H1 (cell line): ENCODE data around the gene TRPV4. TPM values are rescaled to one million over a fixed set of nuclear protein-coding genes. Genes with fewer than 3 reads are reported as not detected.
A peak's percentile ranks its signal among the peaks of the same experiment; 100 is the strongest.

Experiments used
- CTCF ChIA-PET: fragments of 300-600 bp; sonication (Branson Sonifier 250); formaldehyde crosslinking; loops from one replicate; lab custom pipeline; 2021; ENCODE audit not compliant: partially characterized antibody; lab: Charles Lee
- POLR2A ChIA-PET: fragments of 300-600 bp; sonication (Branson Sonifier 250); formaldehyde crosslinking; loops from one replicate; lab custom pipeline; 2021; ENCODE audit warnings: inconsistent platforms; ENCODE audit not compliant: partially characterized antibody; lab: Charles Lee
- DNase-seq, 2 experiments: peaks; one replicate each; pipeline versions ENCODE4 v3.0.0 to v3.0.0-alpha.2; 2010 to 2022; ENCODE audit warnings: low spot score in 2 of 2, low read depth in 1 of 2, mixed read lengths in 1 of 2
- FAIRE-seq: peaks from 2 replicates; lab custom pipeline; 2011; peaks lifted over from hg19 to GRCh38; lab: Jason Lieb, UNC
- H2AFZ ChIP-seq: 2 replicates; pipeline ENCODE4 v1.8.1; 2012; ENCODE audit warnings: low read length, inconsistent platforms
- H2AK5ac ChIP-seq: 2 replicates; pipeline ENCODE4 v1.6.1; 2013; ENCODE audit warnings: low read depth, low read length
- H2BK120ac ChIP-seq: replicated peaks from 2 replicates; pipeline ENCODE3; 2013; ENCODE audit warnings: low read depth, low read length, inconsistent platforms
- H2BK12ac ChIP-seq: 2 replicates; pipeline ENCODE4 v1.6.1; 2013; ENCODE audit warnings: low read depth, low read length
- H2BK15ac ChIP-seq: 2 replicates; pipeline ENCODE4 v1.6.1; 2013; ENCODE audit warnings: low read length
- H2BK20ac ChIP-seq: 2 replicates; pipeline ENCODE4 v1.6.1; 2013; ENCODE audit warnings: low read length
- H2BK5ac ChIP-seq: 2 replicates; pipeline ENCODE4 v1.6.1; 2013; ENCODE audit warnings: low read depth, low read length
- H3K14ac ChIP-seq: 2 replicates; pipeline ENCODE4 v1.6.1; 2013; ENCODE audit warnings: inconsistent platforms; ENCODE audit not compliant: insufficient read length
- H3K18ac ChIP-seq: 2 replicates; pipeline ENCODE4 v1.6.1; 2013; ENCODE audit warnings: low read length; ENCODE audit errors: extremely low read depth
- H3K23ac ChIP-seq: 2 replicates; pipeline ENCODE4 v1.6.1; 2013; ENCODE audit warnings: inconsistent platforms; ENCODE audit not compliant: insufficient read length
- H3K23me2 ChIP-seq: 2 replicates; pipeline ENCODE4 v1.6.1; 2013; ENCODE audit warnings: low read depth, low read length
- H3K27ac ChIP-seq: 2 replicates; pipeline ENCODE4 v1.6.1; 2011; ENCODE audit warnings: low read depth, low read length, inconsistent platforms
- H3K27me3 ChIP-seq, 4 experiments: replicated peaks in 1 of 4; 1 replicate in 1 of 4; 2 replicates in 3 of 4; pipeline versions ENCODE4 v1.6.1 to v1.8.1; 2011 to 2013; ENCODE audit warnings: low read length in 3 of 4, mild to moderate bottlenecking in 3 of 4, inconsistent platforms in 2 of 4, mixed read lengths in 2 of 4, moderate library complexity in 1 of 4; ENCODE audit not compliant: control insufficient read depth in 3 of 4, insufficient read depth in 3 of 4; ENCODE audit errors: extremely low read depth in 1 of 4
- H3K36me3 ChIP-seq, 4 experiments: 2 replicates each; pipeline versions ENCODE4 v1.6.1 to v1.8.1; 2011 to 2013; ENCODE audit warnings: mild to moderate bottlenecking in 4 of 4, low read length in 3 of 4, moderate library complexity in 2 of 4, control low read depth in 1 of 4, inconsistent platforms in 1 of 4; ENCODE audit not compliant: insufficient read depth in 4 of 4, control insufficient read depth in 2 of 4
- H3K4ac ChIP-seq: replicated peaks from 2 replicates; pipeline ENCODE3; 2013; ENCODE audit warnings: low read length, low read depth, mixed read lengths, inconsistent platforms; ENCODE audit not compliant: insufficient read length
- H3K4me1 ChIP-seq, 4 experiments: replicated peaks in 1 of 4; 1 replicate in 1 of 4; 2 replicates in 3 of 4; pipeline versions ENCODE4 v1.6.1 to v1.8.1; 2011 to 2013; ENCODE audit warnings: low read length in 3 of 4, inconsistent platforms in 2 of 4, mixed read lengths in 1 of 4; ENCODE audit not compliant: insufficient read depth in 4 of 4, control insufficient read depth in 3 of 4
- H3K4me2 ChIP-seq, 2 experiments: 2 replicates each; pipeline versions ENCODE4 v1.6.1 to v1.8.1; 2011 to 2013; ENCODE audit warnings: low read depth in 2 of 2, low read length in 2 of 2, control low read depth in 1 of 2, inconsistent platforms in 1 of 2, mild to moderate bottlenecking in 1 of 2; ENCODE audit not compliant: insufficient read depth in 1 of 2
- H3K4me3 ChIP-seq, 4 experiments: fragments of 200-600, 300-600 bp in 1 of 4; sonication (generic), shearing (Covaris generic), sonication (Bioruptor Twin) in 1 of 4; 2 replicates each; pipeline versions ENCODE4 v1.5.1 to v1.8.1; 2011 to 2016; ENCODE audit warnings: low read length in 4 of 4, low read depth in 3 of 4, control low read depth in 2 of 4, inconsistent platforms in 2 of 4, mild to moderate bottlenecking in 2 of 4, mixed read lengths in 1 of 4, moderate library complexity in 1 of 4; ENCODE audit not compliant: insufficient read depth in 2 of 4; ENCODE audit errors: extremely low read depth in 1 of 4
- H3K56ac ChIP-seq: replicated peaks from 2 replicates; pipeline ENCODE3; 2013; ENCODE audit warnings: low read depth, mild to moderate bottlenecking, mixed read lengths, low read length, inconsistent platforms; ENCODE audit not compliant: insufficient read length
- H3K79me1 ChIP-seq: 2 replicates; pipeline ENCODE4 v1.6.1; 2013; ENCODE audit warnings: low read depth, low read length, control low read depth
- H3K79me2 ChIP-seq, 2 experiments: 2 replicates each; pipeline versions ENCODE4 v1.6.1 to v1.8.1; 2012 to 2013; ENCODE audit warnings: low read length in 2 of 2, mild to moderate bottlenecking in 2 of 2, inconsistent platforms in 1 of 2; ENCODE audit not compliant: insufficient read depth in 2 of 2, control insufficient read depth in 1 of 2
- H3K9ac ChIP-seq, 4 experiments: replicated peaks in 1 of 4; 1 replicate in 1 of 4; 2 replicates in 3 of 4; pipeline versions ENCODE4 v1.6.1 to v1.8.1; 2011 to 2013; ENCODE audit warnings: low read depth in 3 of 4, low read length in 3 of 4, control low read depth in 2 of 4, mild to moderate bottlenecking in 2 of 4, moderate library complexity in 2 of 4, inconsistent platforms in 1 of 4; ENCODE audit errors: extremely low read depth in 1 of 4
- H3K9me3 ChIP-seq, 2 experiments: 2 replicates each; pipeline versions ENCODE4 v1.6.1 to v1.8.1; 2012 to 2013; ENCODE audit warnings: mild to moderate bottlenecking in 2 of 2, moderate library complexity in 2 of 2, control low read depth in 1 of 2, inconsistent platforms in 1 of 2, low read depth in 1 of 2, low read length in 1 of 2, mixed read lengths in 1 of 2; ENCODE audit not compliant: insufficient read depth in 2 of 2
- H4K20me1 ChIP-seq, 2 experiments: replicated peaks in 1 of 2; 2 replicates each; pipeline versions ENCODE3 to v1.8.1; 2011 to 2013; ENCODE audit warnings: inconsistent platforms in 2 of 2, low read length in 2 of 2, mild to moderate bottlenecking in 1 of 2; ENCODE audit not compliant: insufficient read depth in 2 of 2, control insufficient read depth in 1 of 2
- H4K5ac ChIP-seq: 2 replicates; pipeline ENCODE4 v1.6.1; 2013; ENCODE audit warnings: low read length, low read depth, mixed read lengths, inconsistent platforms; ENCODE audit not compliant: insufficient read length
- H4K8ac ChIP-seq: 2 replicates; pipeline ENCODE4 v1.8.0; 2013; ENCODE audit warnings: mild to moderate bottlenecking, moderate library complexity, low read length, inconsistent platforms; ENCODE audit not compliant: insufficient read depth; ENCODE audit errors: extremely low read depth
- H4K91ac ChIP-seq: replicated peaks from 2 replicates; pipeline ENCODE3; 2013; ENCODE audit warnings: low read length, mixed read lengths, inconsistent platforms; ENCODE audit not compliant: insufficient read length
- BCL11A ChIP-seq, 2 experiments: IDR thresholded peaks; one replicate each; pipeline ENCODE4 v1.6.1; 2011; ENCODE audit warnings: low read depth in 2 of 2, low read length in 2 of 2, mild to moderate bottlenecking in 2 of 2
- EP300 ChIP-seq, 2 experiments: IDR thresholded peaks; 1 replicate in 1 of 2; 2 replicates in 1 of 2; pipeline ENCODE4 v1.6.1; 2011 to 2012; ENCODE audit warnings: low read depth in 2 of 2, low read length in 2 of 2, mild to moderate bottlenecking in 2 of 2, borderline replicate concordance in 1 of 2, inconsistent platforms in 1 of 2, moderate library complexity in 1 of 2
- FOSL1 ChIP-seq: IDR thresholded peaks from 2 replicates; pipeline ENCODE4 v1.6.1; 2011; ENCODE audit warnings: mild to moderate bottlenecking, low read depth, low read length, moderate library complexity; ENCODE audit not compliant: insufficient read depth
- HDAC2 ChIP-seq, 2 experiments: fragments of 300-600 bp in 1 of 2; sonication (generic) in 1 of 2; IDR thresholded peaks; 2 replicates each; pipeline ENCODE4 v1.6.1; 2011 to 2012; ENCODE audit warnings: low read depth in 2 of 2, low read length in 2 of 2, mild to moderate bottlenecking in 2 of 2, moderate library complexity in 2 of 2, borderline replicate concordance in 1 of 2, inconsistent platforms in 1 of 2
- KDM5A ChIP-seq: fragments of 200-600 bp; IDR thresholded peaks from 2 replicates; pipeline ENCODE4 v1.7.1; 2012; ENCODE audit warnings: mild to moderate bottlenecking, low read length, inconsistent platforms, mixed read lengths
- NRF1 ChIP-seq: IDR thresholded peaks from 2 replicates; pipeline ENCODE4 v1.6.1; 2011; ENCODE audit warnings: mild to moderate bottlenecking, low read depth, low read length, improper control_type of control experiment
- POLR2A ChIP-seq, 2 experiments: IDR thresholded peaks; 1 replicate in 1 of 2; 2 replicates in 1 of 2; pipeline ENCODE4 v1.6.1; 2011; ENCODE audit warnings: low read depth in 2 of 2, low read length in 2 of 2, mild to moderate bottlenecking in 2 of 2; ENCODE audit errors: control extremely low read depth in 1 of 2
- POLR2AphosphoS5 ChIP-seq: IDR thresholded peaks from 2 replicates; pipeline ENCODE4 v1.6.1; 2011; ENCODE audit warnings: low read depth, low read length
- TBP ChIP-seq: IDR thresholded peaks from 2 replicates; pipeline ENCODE4 v1.6.1; 2011; ENCODE audit warnings: low read depth, low read length, improper control_type of control experiment
- WGBS, 2 experiments: shearing (Covaris generic) in 1 of 2; methylation state at CpG; one replicate each; pipeline versions ENCODE4 v1.1.6 to v1.1.7; 2013 to 2015; ENCODE audit warnings: low lambda C conversion rate in 2 of 2, mixed read lengths in 2 of 2, inconsistent platforms in 1 of 2, low coverage in 1 of 2, missing lambda C conversion rate in 1 of 2; ENCODE audit not compliant: insufficient replicate concordance in 2 of 2, insufficient coverage in 1 of 2, insufficient read length in 1 of 2; ENCODE audit errors: extremely low coverage in 1 of 2, missing lambda C conversion rate in 1 of 2; 5-methylcytosine and 5-hydroxymethylcytosine counted together
- polyA plus RNA-seq, 7 experiments: library from polyadenylated mRNA; depleted of rRNA in 3 of 7; stranded (reverse) in 5 of 7; unstranded in 2 of 7; fragments of >200 nt in 5 of 7; fragments of 200-250 nt in 2 of 7; gene quantifications; 1 replicate in 5 of 7; 2 replicates in 1 of 7; 4 replicates in 1 of 7; pipeline versions ENCODE4 v1.2.1 to v1.2.3, GENCODE V29; 2011 to 2013; ENCODE audit warnings: missing spikeins in 2 of 7, mixed read lengths in 2 of 7
- total RNA-seq: library from RNA; stranded (reverse); fragmentation: NEBNext Ultra II Directional; extraction: Animal tissue kit (Norgen Biotek cat#: 25700); gene quantifications from 2 replicates; pipeline ENCODE4 v1.2.1, GENCODE V29; 2021
- TF ChIP-seq, protein P1 (sequence below): IDR thresholded peaks from 2 replicates; pipeline ENCODE4 v1.6.1; 2012; ENCODE audit warnings: inconsistent platforms

Gene TRPV4
- total and polyA plus RNA-seq, 2 of the 8 experiments (the other 6 are each of a cell fraction or from before 2014, with no cell fraction given) = 2.1 to 6.2 TPM

DNA sequence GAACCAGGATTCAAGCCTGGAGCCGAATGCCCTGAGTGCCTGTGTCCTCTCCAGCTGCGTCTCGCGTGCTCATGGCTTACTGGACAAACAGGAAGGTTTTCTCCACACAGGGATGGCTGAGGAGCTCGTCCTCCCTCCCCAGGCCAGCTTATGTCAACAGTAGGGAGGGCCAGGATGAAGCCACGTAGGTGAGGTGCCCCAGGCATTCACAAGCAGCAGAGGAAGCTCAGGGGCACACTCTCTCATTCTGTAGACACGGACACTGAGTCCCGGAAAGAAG, 49.3 kb downstream of the TRPV4 start:
- Histone ChIP-seq H3K23ac (no peak overlapping the region), H4K91ac (no peak overlapping the region), H3K27ac (no peak overlapping the region), H3K23me2 (no peaks in the 10 kb centered on the region), H3K14ac (no peak overlapping the region)
- ChIA-PET POLR2A (interaction anchor here (0.9 kb wide), 2 partner anchors 11 to 28 kb away, joined by 3 read pairs; no protein-coding TSS in a partner anchor), CTCF (interaction anchor here (1.0 to 4.4 kb wide), 3 partner anchors 8 to 64 kb away, joined by 3 to 16 read pairs (median 3); no protein-coding TSS in a partner anchor)
- TF ChIP-seq TBP (no peak), POLR2AphosphoS5 (no peak), FOSL1 (no peak), POLR2A (IDR thresholded peaks at IDR 0.05; ENCODE audit: control extremely low read depth in 1 of 2, low read depth in 2 of 2, low read length in 2 of 2) (no peak), HDAC2 (IDR thresholded peaks at IDR 0.05; ENCODE audit: borderline replicate concordance in 1 of 2, low read depth in 2 of 2, low read length in 2 of 2) (no peak), BCL11A (IDR thresholded peaks at IDR 0.05; ENCODE audit: low read depth in 2 of 2, low read length in 2 of 2) (no peak), NRF1 (no peak), EP300 (IDR thresholded peaks at IDR 0.05; ENCODE audit: borderline replicate concordance in 1 of 2, low read depth in 2 of 2, low read length in 2 of 2) (no peak), KDM5A (no peak)
- TF ChIP-seq, protein P1, sequence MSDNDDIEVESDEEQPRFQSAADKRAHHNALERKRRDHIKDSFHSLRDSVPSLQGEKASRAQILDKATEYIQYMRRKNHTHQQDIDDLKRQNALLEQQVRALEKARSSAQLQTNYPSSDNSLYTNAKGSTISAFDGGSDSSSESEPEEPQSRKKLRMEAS = no peak
- TF ChIP-seq, all 59 proteins: peak for 0
- Histone ChIP-seq H3K79me1 (no peaks in the 10 kb centered on the region), H3K18ac (no peak overlapping the region), H4K5ac (no peak overlapping the region), H3K4me2 (no peak overlapping the region), H2AK5ac (no peak overlapping the region), H3K36me3 (no peaks in the 10 kb centered on the region), H2BK15ac (no peak overlapping the region), H4K8ac (no peak overlapping the region), H3K79me2 (no peaks in the 10 kb centered on the region), H2BK12ac (0 out of 2 replicates have a peak overlapping the region, but pooled peaks have one; percentile 63), H3K4me1 (no peaks in the 10 kb centered on the region), H3K56ac (no peak overlapping the region), H2BK20ac (no peak overlapping the region), H3K4me3 (no peak overlapping the region), H2AFZ (no peak overlapping the region), H3K4ac (no peak overlapping the region), H3K9ac (no peak overlapping the region), H3K9me3 (no peaks in the 10 kb centered on the region; a peak in 1 of 4 replicates), H3K27me3 (no peaks in the 10 kb centered on the region), H4K20me1 (peaks cover 0 to 2% of the 10 kb centered on the region in 2 experiments), H2BK120ac (no peak overlapping the region), H2BK5ac (no peak overlapping the region)
- DNase-seq = no peak
- FAIRE-seq = no peak
- 90% methylated on average over 7 of the region's 8 CpGs; no CpG with 5 or more reads in 1 of the 2 experiments for WGBS, 2 experiments
